GM23248 (cell line): Measurements from ENCODE around the gene OLFML1.

Experiments used
- EZH2 ChIP-seq: fragments of 200-600 bp; sonication (generic); IDR thresholded peaks from 2 replicates; pipeline ENCODE4 v1.6.1; 2018; ENCODE audit warnings: antibody characterized with exemption, mild to moderate bottlenecking; ENCODE audit not compliant: insufficient read depth, poor library complexity, severe bottlenecking
- EZH2phosphoT487 ChIP-seq: fragments of 200-600 bp; sonication (generic); IDR thresholded peaks from 2 replicates; pipeline ENCODE4 v1.6.1; 2018; ENCODE audit warnings: antibody characterized with exemption, moderate library complexity, mild to moderate bottlenecking, low read depth; ENCODE audit not compliant: insufficient read depth

DNA sequence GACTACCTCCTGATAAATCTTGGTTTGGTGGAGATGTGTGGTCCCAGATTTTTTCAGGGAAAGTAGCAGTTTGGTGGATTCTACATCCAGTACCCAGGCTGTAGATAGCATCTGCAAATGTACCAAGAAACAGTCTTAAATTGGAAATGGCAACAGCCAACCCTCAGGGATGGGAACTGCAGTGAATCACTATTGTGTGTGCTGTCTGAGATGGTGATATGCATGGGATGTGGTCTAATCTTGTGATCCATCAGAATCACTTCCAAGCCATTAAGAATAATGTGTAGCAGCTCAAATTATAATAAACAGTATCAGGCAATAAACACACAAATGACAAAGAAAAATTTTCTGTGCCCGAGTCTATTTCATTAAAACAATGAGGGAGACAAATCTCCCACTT, 3.4 kb downstream of the OLFML1 start:
- no peak for TF ChIP-seq EZH2
- TF ChIP-seq EZH2phosphoT487: no peak
